Measurements from ENCODE around the gene CABCOCO1.

DNA sequence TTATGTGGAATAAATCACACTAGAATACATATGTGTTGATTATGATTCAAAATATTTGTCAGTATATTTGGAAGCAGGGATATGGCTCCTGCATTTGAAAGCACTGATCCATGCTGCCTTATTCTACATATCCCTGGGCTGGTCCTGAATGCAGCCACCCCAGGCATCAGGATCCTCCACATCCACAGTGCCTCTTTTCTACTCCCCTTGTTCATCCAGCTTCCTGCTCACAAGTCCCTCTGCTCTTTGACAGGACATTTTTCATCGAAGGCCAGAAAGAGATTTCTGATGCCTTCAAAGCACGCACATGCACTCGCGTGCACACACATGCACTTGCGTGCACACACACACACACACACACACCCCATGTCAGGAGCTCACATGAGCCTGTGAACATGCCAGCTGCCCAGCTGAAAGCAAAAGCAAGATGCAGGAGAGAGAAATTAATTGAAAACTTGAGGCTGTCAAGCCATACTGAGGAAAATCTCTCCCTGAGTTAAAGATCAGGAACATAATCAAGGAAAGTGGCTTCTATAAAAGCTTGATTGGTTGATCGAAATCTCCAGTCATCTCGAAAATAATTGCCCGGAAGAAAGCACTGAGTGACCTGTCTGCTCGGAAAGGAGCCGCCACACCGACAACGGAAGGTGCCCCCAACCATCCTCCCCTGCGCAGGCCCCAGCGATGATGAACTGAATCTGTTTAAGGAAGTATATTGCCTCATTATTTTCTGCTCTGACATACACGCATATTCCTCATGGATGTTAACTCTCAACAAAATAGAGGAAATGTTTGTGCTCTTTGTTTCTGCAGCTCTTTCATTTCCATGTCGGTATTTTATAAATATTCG is 134.8 kb downstream of the CABCOCO1 start:
- TF ChIP-seq RAD21 (IDR thresholded peaks at IDR 0.05; ENCODE audit: low read depth) (no peak), NFIC (IDR thresholded peaks at IDR 0.05) (no peak), YY1 (IDR thresholded peaks at IDR 0.05; ENCODE audit: low read depth) (no peak), CEBPB (IDR thresholded peaks at IDR 0.05) (no peak), TAF1 (IDR thresholded peaks at IDR 0.05; ENCODE audit: low read depth) (no peak)
